Lower lobe of right lung (tissue), 2 donors: Measurements from ENCODE around the gene UBC. TPM values are rescaled to one million over a fixed set of nuclear protein-coding genes. Genes with fewer than 3 reads are reported as not detected.
"Not testable (repeated sequence)": the region's sequence is repeated elsewhere in the genome, so short reads cannot be mapped to it uniquely, and the experiment has no call there.

Experiments used
- ATAC-seq, 2 donors: fragments of 200-7000 bp; cut with Tn5 transposase; one replicate each; pipeline ENCODE4 v1.9.1; 2020 to 2022; ENCODE audit warnings: mild to moderate bottlenecking in 2 of 2, moderate library complexity in 2 of 2
- DNase-seq: peaks from one replicate; pipeline ENCODE4 v3.0.0-alpha.2; 2020
- H3K27ac ChIP-seq: fragments of 200-600 bp; one replicate; pipeline ENCODE4 v1.8.0; 2022
- H3K27me3 ChIP-seq: fragments of 200-600 bp; one replicate; pipeline ENCODE4 v1.8.0; 2022; ENCODE audit warnings: low read depth
- H3K36me3 ChIP-seq: fragments of 200-600 bp; one replicate; pipeline ENCODE4 v1.8.0; 2022; ENCODE audit warnings: mild to moderate bottlenecking
- H3K4me1 ChIP-seq: fragments of 200-600 bp; one replicate; pipeline ENCODE4 v1.8.0; 2022
- H3K4me3 ChIP-seq: fragments of 200-600 bp; one replicate; pipeline ENCODE4 v1.8.0; 2022; ENCODE audit warnings: mild to moderate bottlenecking
- H3K9me3 ChIP-seq: fragments of 200-600 bp; one replicate; pipeline ENCODE4 v1.8.0; 2022
- CTCF ChIP-seq: fragments of 200-600 bp; IDR thresholded peaks from one replicate; pipeline ENCODE4 v1.8.0; 2022; ENCODE audit warnings: antibody characterized with exemption, mild to moderate bottlenecking
- intact Hi-C: fragments of 100-400 bp; cut with DNase I; formaldehyde crosslinking; loops from one replicate; pipeline ENCODE4 v1.11.0; 2022
- total RNA-seq: library from RNA; stranded (reverse); fragmentation: NEBNext Ultra II Directional; extraction: Animal tissue kit (Norgen Biotek cat#: 25700); gene quantifications from one replicate; pipeline ENCODE4 v1.2.1, GENCODE V29; 2021
- donor health status: DM: no; HTN: yes; CAD: no; lungs with severe emphysema.

The UBC gene
- total RNA-seq, 1 donor from 2014 or later: 977 TPM

- Histone ChIP-seq H3K4me3 (no peak overlapping the region), H3K9me3 (no peaks in the 10 kb centered on the region), H3K27me3 (no peaks in the 10 kb centered on the region), H3K27ac (no peak overlapping the region), H3K36me3 (no peaks in the 10 kb centered on the region), H3K4me1 (peaks cover 10% of the 10 kb centered on the region)
- ATAC-seq: peak; percentile 62 to 64
- peak; percentile 57 for DNase-seq
- intact Hi-C loops: no loop called here
- TF ChIP-seq CTCF: no peak
These were observed 29.6 kb downstream of the UBC start for GRCh38 chr12:124884587-124885438.

GRCh38 chr12:124883263-124884130, 31.0 kb downstream of the UBC start:
- DNase-seq (no peak), ATAC-seq (no peak)
- Histone ChIP-seq H3K27me3 (no peaks in the 10 kb centered on the region), H3K4me1 (peaks cover 10% of the 10 kb centered on the region), H3K4me3 (no peak overlapping the region), H3K27ac (no peak overlapping the region), H3K9me3 (no peaks in the 10 kb centered on the region), H3K36me3 (no peaks in the 10 kb centered on the region)
- intact Hi-C loops: no loop called here
- no peak for TF ChIP-seq CTCF

- Histone ChIP-seq H3K27me3 (no peaks in the 10 kb centered on the region), H3K36me3 (no peaks in the 10 kb centered on the region), H3K9me3 (no peaks in the 10 kb centered on the region), H3K4me3 (no peak overlapping the region), H3K27ac (no peak overlapping the region), H3K4me1 (peaks cover 10% of the 10 kb centered on the region)
- intact Hi-C loops: no loop called here
- DNase-seq (no peak), ATAC-seq (peak; percentile 44 to 54)
- no peak for TF ChIP-seq CTCF
These were observed 33.3 kb downstream of the UBC start for GRCh38 chr12:124881123-124881522.

DNA sequence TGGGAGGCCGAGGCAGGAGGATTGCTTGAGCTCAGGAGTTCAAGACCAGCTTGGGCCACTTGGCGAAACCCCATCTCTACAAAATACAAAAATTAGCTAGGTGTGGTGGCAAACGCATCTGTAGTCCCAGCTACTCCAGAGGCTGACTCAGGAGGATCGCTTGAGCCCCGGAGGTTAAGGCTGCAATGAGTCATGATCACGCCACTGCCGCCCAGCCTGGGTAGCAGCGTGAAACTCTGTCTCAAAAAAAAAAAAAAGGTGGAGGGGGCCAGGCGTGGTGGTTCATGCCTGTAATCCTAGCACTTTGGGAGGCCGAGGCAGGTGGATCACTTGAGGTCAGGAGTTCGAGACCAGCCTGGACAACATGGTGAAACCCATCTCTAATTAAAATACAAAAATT, 34.1 kb downstream of the UBC start:
- DNase-seq, H3K27ac ChIP-seq, H3K9me3 ChIP-seq, H3K4me1 ChIP-seq, H3K4me3 ChIP-seq, H3K27me3 ChIP-seq, ATAC-seq, H3K36me3 ChIP-seq, intact Hi-C loops: not testable (repeated sequence)

DNA sequence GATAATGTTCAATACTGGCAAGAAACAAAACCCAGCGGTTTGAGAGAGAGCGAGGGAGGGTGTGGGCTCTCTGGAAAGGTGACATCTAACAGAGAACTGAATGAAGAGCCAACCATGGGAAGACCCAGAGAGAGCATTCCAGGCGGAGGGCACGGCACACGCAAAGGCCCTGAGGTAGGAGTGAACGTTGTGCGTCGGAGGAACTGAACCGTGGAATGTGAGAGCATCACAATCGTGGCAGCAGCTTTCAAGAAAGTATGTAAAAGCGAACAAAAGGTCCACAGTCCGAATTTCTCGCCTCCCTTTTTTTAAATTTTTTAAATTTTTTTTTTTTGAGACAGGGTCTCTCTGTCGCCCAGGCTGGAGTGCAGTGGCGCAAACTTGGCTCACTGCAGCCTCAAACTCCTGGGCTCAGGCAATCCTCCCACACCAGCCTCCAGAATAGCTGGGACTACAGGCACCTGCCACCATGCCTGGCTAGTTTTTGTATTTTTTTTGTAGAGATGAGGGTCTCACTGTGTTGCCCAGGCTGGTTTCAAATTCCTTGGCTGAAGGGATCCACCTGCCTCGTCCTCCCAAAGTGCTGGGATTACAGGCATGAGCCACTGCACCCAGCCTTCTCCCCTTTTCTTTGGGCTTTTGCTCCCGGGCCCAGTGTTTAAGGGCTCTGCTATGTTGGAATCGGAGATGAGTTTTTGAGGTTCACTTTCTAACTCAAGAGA, 35.5 kb downstream of the UBC start:
- H3K4me3 ChIP-seq: no peak overlapping the region
- no peak overlapping the region for H3K27ac ChIP-seq
- H3K36me3 ChIP-seq: no peaks in the 10 kb centered on the region
- H3K4me1 ChIP-seq: peaks cover 10% of the 10 kb centered on the region
- ATAC-seq (no peak), DNase-seq (no peak)
- intact Hi-C loops: no loop called here
- no peak for TF ChIP-seq CTCF
- H3K27me3 ChIP-seq: no peaks in the 10 kb centered on the region
- H3K9me3 ChIP-seq: no peaks in the 10 kb centered on the region
